ENCODE measurements around the gene TRMU.

Gene TRMU

DNA sequence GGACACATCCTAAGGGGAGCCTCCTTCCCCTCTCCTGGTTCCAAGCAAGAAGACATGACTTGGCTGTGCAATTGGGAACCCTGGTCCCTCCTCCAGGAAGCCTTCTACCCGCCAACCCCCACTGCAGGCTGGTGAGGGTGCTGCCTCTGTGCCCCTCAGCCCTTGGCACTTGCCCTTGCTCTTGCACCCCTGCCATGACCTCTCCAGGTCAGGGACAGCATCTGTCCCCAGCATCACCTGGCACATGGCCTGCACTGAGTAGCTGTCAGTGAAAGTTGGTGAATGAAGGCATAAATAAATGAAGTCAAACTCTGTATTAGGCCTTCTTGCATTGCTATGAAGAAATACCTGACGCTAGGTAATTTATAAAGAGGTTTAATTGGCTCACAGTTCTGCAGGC, 40.7 kb upstream of the TRMU start:
- H3K4me3 ChIP-seq (ENCODE audit: low read depth, low read length) = no peak overlapping the region
- TF ChIP-seq, protein P1, sequence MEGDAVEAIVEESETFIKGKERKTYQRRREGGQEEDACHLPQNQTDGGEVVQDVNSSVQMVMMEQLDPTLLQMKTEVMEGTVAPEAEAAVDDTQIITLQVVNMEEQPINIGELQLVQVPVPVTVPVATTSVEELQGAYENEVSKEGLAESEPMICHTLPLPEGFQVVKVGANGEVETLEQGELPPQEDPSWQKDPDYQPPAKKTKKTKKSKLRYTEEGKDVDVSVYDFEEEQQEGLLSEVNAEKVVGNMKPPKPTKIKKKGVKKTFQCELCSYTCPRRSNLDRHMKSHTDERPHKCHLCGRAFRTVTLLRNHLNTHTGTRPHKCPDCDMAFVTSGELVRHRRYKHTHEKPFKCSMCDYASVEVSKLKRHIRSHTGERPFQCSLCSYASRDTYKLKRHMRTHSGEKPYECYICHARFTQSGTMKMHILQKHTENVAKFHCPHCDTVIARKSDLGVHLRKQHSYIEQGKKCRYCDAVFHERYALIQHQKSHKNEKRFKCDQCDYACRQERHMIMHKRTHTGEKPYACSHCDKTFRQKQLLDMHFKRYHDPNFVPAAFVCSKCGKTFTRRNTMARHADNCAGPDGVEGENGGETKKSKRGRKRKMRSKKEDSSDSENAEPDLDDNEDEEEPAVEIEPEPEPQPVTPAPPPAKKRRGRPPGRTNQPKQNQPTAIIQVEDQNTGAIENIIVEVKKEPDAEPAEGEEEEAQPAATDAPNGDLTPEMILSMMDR (IDR thresholded peaks at IDR 0.05; ENCODE audit: insufficient read depth, low read depth, low read length, missing control alignments) = no peak
- DNase-seq (ENCODE audit: low read depth) = no peak

DNA sequence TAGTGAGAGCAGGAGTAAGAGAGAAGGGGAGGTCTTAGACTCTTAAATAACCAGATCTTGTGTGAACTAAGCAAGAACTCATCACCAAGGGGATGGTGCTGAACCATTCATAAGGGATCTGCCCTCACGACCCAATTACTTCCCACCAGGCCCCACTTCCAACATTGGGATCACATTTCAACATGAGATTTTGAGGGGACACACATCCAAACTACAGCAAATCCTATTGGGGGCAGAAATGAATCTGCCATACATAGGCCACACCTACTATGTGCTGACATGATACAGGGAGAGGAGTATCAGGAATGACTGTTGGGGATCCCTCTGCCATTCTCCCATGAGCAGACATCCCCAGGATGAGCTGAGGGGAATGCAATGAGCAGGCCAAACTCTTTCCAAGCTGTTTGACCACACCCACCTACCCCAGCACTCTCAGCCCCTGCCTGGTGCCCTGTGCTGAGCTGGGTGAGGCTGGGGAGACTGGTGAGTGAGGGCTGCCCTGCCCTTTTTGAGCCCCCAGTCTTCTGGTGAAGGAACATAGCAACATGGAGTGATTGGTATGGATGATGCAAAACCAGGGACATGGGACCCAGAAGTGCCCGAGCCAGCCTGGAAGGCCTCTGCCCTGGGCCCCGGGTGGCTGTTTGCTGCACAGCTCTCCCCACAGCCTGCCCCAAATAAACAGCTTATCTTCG, 40.1 kb upstream of the TRMU start:
- DNase-seq (ENCODE audit: low read depth) = no peak
- TF ChIP-seq, protein P1 (IDR thresholded peaks at IDR 0.05; ENCODE audit: insufficient read depth, low read depth, low read length, missing control alignments) = no peak
- H3K4me3 ChIP-seq (ENCODE audit: low read depth, low read length) = peak overlapping the region; percentile 77

DNA sequence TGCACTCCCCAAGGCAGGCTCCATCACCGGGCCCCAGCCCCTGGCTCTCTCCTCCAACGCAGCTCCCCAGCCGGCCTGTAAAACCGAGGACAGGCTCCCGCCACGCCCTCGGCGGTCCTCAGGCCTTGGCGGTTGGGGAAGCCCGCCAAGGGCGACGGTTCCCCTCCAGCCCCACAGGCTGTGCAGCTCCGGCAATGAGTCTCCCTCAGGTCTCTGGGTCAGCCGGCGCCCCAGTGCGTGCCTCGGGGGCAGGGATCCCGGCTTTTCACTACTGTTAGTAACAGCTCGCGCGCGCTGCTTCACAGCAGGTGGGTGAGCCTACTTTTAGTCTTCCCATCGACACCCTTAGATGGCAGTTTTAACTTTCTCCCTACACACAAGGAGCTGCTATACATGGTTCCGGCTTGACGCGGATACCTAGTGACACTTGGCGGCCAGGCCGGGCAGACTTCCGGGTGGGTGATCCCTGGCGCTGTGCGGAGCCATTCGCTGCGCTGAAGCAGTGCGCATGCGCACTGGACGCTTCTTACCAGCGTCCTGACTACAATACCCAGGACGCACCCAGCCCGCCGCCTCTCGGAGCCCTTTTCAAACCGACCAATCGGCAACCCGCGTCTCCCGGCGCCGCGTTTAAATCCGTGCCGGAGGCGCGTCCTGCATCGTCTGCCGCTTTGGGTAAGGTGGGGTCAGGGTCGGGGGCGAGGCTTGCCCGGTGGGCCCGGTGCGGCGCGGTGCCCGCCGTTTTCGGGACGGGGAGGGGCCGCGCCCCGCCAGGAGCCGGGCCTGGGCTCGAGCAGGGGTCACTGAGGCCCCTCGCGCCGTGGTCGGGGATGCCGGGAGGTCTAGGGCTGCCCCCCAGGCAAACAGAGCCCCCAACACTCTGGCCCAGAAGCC, 39.0 kb upstream of the TRMU start, which contains the start of gene GTSE1:
TSS of gene GTSE1 (plus strand) at position 614 of the 894 bp plus-strand sequence. CDS start 531 bp downstream, outside the sequence.
- peak; percentile 99 for DNase-seq (ENCODE audit: low read depth)
- H3K4me3 ChIP-seq (ENCODE audit: low read depth, low read length) = peak within 1 kb of the TSS; percentile 77
- TF ChIP-seq, protein P1 (IDR thresholded peaks at IDR 0.05; ENCODE audit: insufficient read depth, low read depth, low read length, missing control alignments) = peak; percentile 29

- peak; percentile 38 for DNase-seq (ENCODE audit: low read depth)
- H3K4me3 ChIP-seq (ENCODE audit: low read depth, low read length) = peak overlapping the region; percentile 77
- TF ChIP-seq, protein P1 (IDR thresholded peaks at IDR 0.05; ENCODE audit: insufficient read depth, low read depth, low read length, missing control alignments) = no peak
Observed at GRCh38 chr22:46297151-46297812, 38.2 kb upstream of the TRMU start.

DNA sequence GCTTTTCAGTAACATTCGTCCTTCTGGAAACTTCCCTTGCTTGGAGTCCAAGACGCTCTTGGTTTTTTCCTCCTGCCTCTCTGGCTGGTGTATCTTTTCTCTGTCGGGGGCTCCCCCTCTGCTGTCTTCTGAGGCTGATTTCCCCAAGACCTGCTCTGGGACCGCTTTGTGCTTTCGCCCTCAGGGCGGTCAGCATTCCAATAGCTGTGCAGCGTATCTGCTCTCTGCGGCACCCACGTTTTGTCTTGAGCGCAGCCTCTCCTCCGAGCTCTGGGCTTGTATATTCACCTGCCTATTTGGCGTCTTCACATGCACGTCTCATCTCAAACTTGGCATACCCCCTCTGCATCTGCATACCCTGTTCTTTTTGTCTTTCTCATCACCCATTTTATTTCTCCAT, 36.4 kb upstream of the TRMU start:
- no peak overlapping the region for H3K4me3 ChIP-seq (ENCODE audit: low read depth, low read length)
- no peak for DNase-seq (ENCODE audit: low read depth)
- TF ChIP-seq, protein P1 (IDR thresholded peaks at IDR 0.05; ENCODE audit: insufficient read depth, low read depth, low read length, missing control alignments) = no peak

GRCh38 chr22:46300491-46300890, 35.0 kb upstream of the TRMU start:
- DNase-seq (ENCODE audit: low read depth) = no peak
- TF ChIP-seq, protein P1 (IDR thresholded peaks at IDR 0.05; ENCODE audit: insufficient read depth, low read depth, low read length, missing control alignments) = no peak
- no peak overlapping the region for H3K4me3 ChIP-seq (ENCODE audit: low read depth, low read length)
